K562 (cell line): ENCODE data around the gene ROPN1L. TPM values are rescaled to one million over a fixed set of nuclear protein-coding genes. Genes with fewer than 3 reads are reported as not detected.

Source experiments
- GABPB1 ChIP-seq: sonication (generic); formaldehyde crosslinking; IDR thresholded peaks from 2 replicates; pipeline ENCODE4 v1.8.0; 2022; ENCODE audit warnings: mild to moderate bottlenecking, missing genetic modification reagents
- HDGF ChIP-seq: fragments of 450-650 bp; IDR thresholded peaks from 2 replicates; pipeline ENCODE4 v1.6.1; 2016
- HSF4 ChIP-seq: fragments of 250-450 bp; sonication (Bioruptor Pico); IDR thresholded peaks from 2 replicates; pipeline ENCODE4 v2.1.2; 2022; ENCODE audit warnings: mild to moderate bottlenecking, moderate library complexity, borderline replicate concordance
- MECOM ChIP-seq: fragments of 250-450 bp; sonication (Bioruptor Pico); IDR thresholded peaks from 2 replicates; pipeline ENCODE4 v1.8.0; 2022; ENCODE audit warnings: inconsistent platforms
- MTA2 ChIP-seq: fragments of 450-650 bp; IDR thresholded peaks from 2 replicates; pipeline ENCODE4 v1.6.1; 2016; ENCODE audit warnings: low read depth
- PRDM10 ChIP-seq: fragments of 450-650 bp; IDR thresholded peaks from 2 replicates; pipeline ENCODE4 v1.6.1; 2018; ENCODE audit not compliant: partially characterized antibody
- RB1 ChIP-seq: fragments of 450-650 bp; IDR thresholded peaks from 2 replicates; pipeline ENCODE4 v1.6.1; 2017; ENCODE audit warnings: low read depth, mild to moderate bottlenecking
- RBM22 ChIP-seq: fragments of 200-400 bp; formaldehyde crosslinking; IDR thresholded peaks from 2 replicates; pipeline ENCODE4 v1.6.1; 2018; ENCODE audit warnings: low read length, low read depth; ENCODE audit not compliant: poor library complexity, severe bottlenecking
- SIN3B ChIP-seq: fragments of 450-650 bp; IDR thresholded peaks from 2 replicates; pipeline ENCODE4 v1.6.1; 2017; ENCODE audit warnings: low read depth, mild to moderate bottlenecking, moderate library complexity
- SMARCB1 ChIP-seq: IDR thresholded peaks from 2 replicates; pipeline ENCODE4 v1.6.1; 2011; ENCODE audit warnings: improper control_type of control experiment, low read depth; ENCODE audit not compliant: insufficient read length
- SPI1 ChIP-seq: IDR thresholded peaks from 2 replicates; pipeline ENCODE4 v1.6.1; 2011; ENCODE audit warnings: low read depth, low read length, control low read depth, borderline replicate concordance
- TAF15 ChIP-seq: fragments of 200-400 bp; formaldehyde crosslinking; IDR thresholded peaks from 2 replicates; pipeline ENCODE4 v1.6.1; 2017; ENCODE audit warnings: mild to moderate bottlenecking, low read depth, low read length, moderate library complexity
- TCF3 ChIP-seq: sonication (generic); formaldehyde crosslinking; IDR thresholded peaks from 2 replicates; pipeline ENCODE4 v1.4.0; 2020; ENCODE audit warnings: mild to moderate bottlenecking, missing genetic modification reagents
- ZEB2 ChIP-seq: fragments of 450-650 bp; IDR thresholded peaks from 2 replicates; pipeline ENCODE4 v1.6.1; 2016
- ZHX1 ChIP-seq: fragments of 150-350 bp; conservative IDR thresholded peaks from 2 replicates; pipeline ENCODE4 v1.6.1; 2014; ENCODE audit warnings: low read length
- ZNF277 ChIP-seq: fragments of 250-450 bp; sonication (Bioruptor Pico); IDR thresholded peaks from 2 replicates; pipeline ENCODE4 v1.8.0; 2022; ENCODE audit warnings: inconsistent platforms, mild to moderate bottlenecking, moderate library complexity, borderline replicate concordance
- ZNF282 ChIP-seq: sonication (generic); formaldehyde crosslinking; IDR thresholded peaks from 2 replicates; pipeline ENCODE4 v1.8.1; 2023; ENCODE audit warnings: missing genetic modification reagents
- ZNF668 ChIP-seq: fragments of 250-450 bp; sonication (Bioruptor Pico); IDR thresholded peaks from 2 replicates; pipeline ENCODE4 v1.8.0; 2022; ENCODE audit warnings: mild to moderate bottlenecking, inconsistent platforms
- ZNF699 ChIP-seq: fragments of 250-450 bp; sonication (Bioruptor Pico); IDR thresholded peaks from 2 replicates; pipeline ENCODE4 v1.8.0; 2021; ENCODE audit warnings: mild to moderate bottlenecking, moderate library complexity; ENCODE audit not compliant: insufficient replicate concordance
- ZNF76 ChIP-seq: fragments of 250-450 bp; sonication (Bioruptor Pico); IDR thresholded peaks from 2 replicates; pipeline ENCODE4 v1.4.0; 2020; ENCODE audit warnings: mild to moderate bottlenecking, moderate library complexity, borderline replicate concordance
- polyA plus RNA-seq, 8 experiments: library from polyadenylated mRNA; depleted of rRNA in 4 of 8; stranded (reverse) in 5 of 8; unstranded in 3 of 8; fragments of >200 nt; fragmentation: Nextera tagmentation in 2 of 8; fragmentation: Illumina TruSeq in 1 of 8; extraction: Ambion mirVana in 2 of 8; extraction: Trizol in 1 of 8; gene quantifications; 2 replicates each; pipeline versions ENCODE4 v1.2.1 to v1.2.3, GENCODE V29; 2011 to 2014; ENCODE audit warnings: inconsistent platforms in 1 of 8, missing spikeins in 1 of 8
- total RNA-seq, 7 experiments: library from RNA; depleted of rRNA in 6 of 7; stranded (reverse); fragments of >200 nt in 6 of 7; fragmentation: Illumina TruSeq in 2 of 7; extraction: Trizol in 2 of 7; gene quantifications; 2 replicates each; pipeline versions ENCODE4 v1.2.1 to v1.2.3, GENCODE V29; 2011 to 2021; ENCODE audit warnings: low replicate concordance in 1 of 7
- TF ChIP-seq, protein P1 (sequence below), 2 experiments: fragments of 450-650 bp; IDR thresholded peaks; 2 replicates each; pipeline ENCODE4 v1.6.1; 2016

ROPN1L gene
- total and polyA plus RNA-seq, 9 of the 15 experiments (the other 6 are each of a cell fraction or from before 2014, with no cell fraction given) = 0.04 to 0.85 (median 0.24) TPM; not detected in 3

- TF ChIP-seq RB1 (no peak), ZEB2 (no peak), HDGF (peak; percentile 45; the same call in 1 of the 2 replicates), TAF15 (no peak), ZNF699 (CRISPR knock-in tag) (no peak), ZNF76 (CRISPR knock-in tag) (no peak), PRDM10 (no peak), GABPB1 (no peak), SMARCB1 (no peak), ZHX1 (no peak), SPI1 (no peak), RBM22 (no peak), HSF4 (CRISPR knock-in tag) (no peak), TCF3 (CRISPR knock-in tag) (no peak), ZNF668 (CRISPR knock-in tag) (no peak), ZNF277 (no peak), MECOM (no peak), SIN3B (no peak), ZNF282 (no peak), MTA2 (no peak)
- TF ChIP-seq, protein P1, sequence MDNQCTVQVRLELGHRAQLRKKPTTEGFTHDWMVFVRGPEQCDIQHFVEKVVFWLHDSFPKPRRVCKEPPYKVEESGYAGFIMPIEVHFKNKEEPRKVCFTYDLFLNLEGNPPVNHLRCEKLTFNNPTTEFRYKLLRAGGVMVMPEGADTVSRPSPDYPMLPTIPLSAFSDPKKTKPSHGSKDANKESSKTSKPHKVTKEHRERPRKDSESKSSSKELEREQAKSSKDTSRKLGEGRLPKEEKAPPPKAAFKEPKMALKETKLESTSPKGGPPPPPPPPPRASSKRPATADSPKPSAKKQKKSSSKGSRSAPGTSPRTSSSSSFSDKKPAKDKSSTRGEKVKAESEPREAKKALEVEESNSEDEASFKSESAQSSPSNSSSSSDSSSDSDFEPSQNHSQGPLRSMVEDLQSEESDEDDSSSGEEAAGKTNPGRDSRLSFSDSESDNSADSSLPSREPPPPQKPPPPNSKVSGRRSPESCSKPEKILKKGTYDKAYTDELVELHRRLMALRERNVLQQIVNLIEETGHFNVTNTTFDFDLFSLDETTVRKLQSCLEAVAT (IDR thresholded peaks at IDR 0.05) = no peak
Measured at GRCh38 chr5:10431415-10431814, 10.3 kb upstream of the ROPN1L start (continued).
